ENCODE results near the gene ZNF789.

The ZNF789 gene

DNA sequence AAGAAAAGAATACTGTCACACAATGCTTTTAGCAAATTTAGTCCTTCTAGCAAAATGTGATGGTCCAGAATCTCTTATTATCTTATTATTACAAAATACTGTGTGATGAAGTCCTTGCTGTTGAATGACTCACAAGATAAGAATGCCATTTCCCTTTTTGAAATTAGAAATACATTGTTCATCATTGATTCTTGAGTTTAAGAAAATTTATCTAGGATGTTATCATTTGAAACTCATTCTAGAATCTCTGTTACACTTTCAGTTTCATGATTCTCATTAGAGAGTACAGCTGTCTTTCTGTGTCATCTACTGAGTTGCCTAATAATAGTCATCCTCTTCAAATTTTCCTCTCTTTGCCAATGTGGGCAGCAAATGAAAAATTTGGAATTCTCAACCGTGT lies 41.4 kb downstream of the ZNF789 start:
- no peak for DNase-seq

DNA sequence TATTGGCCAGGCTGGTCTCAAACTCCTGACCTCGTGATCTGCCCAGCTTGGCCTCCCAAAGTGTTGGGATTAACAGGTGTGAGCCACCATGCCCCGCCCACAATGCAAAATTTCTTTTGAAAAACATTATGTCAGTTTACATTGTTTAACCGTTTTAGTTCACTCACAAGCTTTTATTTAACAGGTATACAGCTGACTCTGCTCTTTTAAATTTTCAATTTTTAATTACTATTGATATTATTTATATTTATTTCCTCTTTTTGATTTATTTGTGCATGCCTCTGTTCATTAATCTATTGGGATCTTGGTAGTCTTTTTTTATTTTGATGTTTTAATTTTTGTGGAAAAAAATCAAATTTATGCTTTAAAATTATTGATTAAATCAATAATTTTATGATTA lies 48.7 kb downstream of the ZNF789 start:
- DNase-seq, result no peak

DNA sequence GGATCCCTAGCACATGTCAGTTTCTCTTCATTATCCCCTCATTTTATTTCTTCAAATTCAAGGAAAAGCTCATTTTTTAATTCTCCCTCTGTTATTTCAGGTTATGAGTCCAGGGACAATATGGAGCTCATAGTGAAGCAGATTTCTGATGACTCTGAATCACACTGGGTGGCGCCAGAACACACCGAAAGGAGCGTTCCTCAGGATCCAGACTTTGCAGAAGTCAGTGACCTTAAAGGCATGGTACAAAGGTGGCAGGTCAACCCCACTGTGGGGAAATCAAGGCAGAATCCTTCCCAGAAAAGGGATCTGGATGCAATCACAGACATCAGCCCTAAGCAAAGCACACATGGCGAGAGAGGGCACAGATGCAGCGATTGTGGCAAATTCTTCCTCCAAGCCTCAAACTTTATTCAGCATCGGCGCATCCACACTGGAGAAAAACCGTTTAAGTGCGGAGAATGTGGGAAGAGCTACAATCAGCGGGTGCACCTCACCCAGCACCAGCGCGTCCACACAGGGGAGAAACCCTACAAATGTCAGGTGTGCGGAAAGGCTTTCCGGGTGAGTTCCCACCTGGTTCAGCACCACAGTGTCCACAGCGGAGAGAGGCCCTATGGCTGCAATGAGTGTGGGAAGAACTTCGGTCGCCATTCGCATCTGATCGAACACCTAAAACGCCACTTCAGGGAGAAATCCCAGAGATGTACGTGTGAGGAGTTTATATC lies 53.2 kb downstream of the ZNF789 start:
- no peak for DNase-seq

DNA sequence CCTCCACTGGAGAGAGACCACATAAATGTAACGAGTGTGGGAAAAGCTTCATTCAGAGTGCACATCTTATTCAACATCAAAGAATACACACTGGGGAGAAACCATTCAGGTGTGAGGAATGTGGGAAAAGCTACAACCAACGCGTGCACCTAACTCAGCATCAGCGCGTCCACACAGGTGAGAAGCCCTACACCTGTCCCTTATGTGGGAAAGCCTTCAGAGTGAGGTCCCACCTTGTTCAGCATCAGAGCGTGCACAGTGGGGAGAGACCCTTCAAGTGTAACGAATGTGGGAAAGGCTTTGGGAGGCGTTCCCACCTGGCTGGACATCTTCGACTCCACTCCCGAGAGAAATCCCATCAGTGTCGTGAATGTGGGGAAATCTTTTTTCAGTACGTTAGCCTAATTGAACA lies 58.7 kb downstream of the ZNF789 start:
- no peak for DNase-seq

DNA sequence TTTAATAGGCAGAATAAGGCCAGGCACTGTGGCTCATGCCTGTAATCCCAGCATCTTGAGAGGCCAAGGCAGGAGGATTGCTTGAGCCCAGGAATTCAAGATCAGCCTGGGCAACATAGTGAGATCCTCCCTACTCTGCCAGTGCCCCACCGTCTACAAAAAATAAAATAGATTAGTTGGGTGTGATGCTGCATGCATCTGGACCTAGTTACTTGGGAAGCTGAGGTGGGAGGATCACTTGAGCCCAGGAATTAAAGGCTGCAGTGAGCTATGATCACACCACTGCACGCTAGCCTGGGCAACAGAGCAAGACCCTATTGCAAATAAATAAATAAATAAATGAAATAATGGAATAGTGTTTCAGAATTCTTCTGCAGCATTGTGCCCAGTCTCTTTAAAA lies 63.0 kb downstream of the ZNF789 start:
- no peak for DNase-seq
